H1 (cell line): ENCODE results near the gene ATG4C. TPM values are rescaled to one million over a fixed set of nuclear protein-coding genes. Genes with fewer than 3 reads are reported as not detected.

Experiments used
- CTCF ChIA-PET: fragments of 300-600 bp; sonication (Branson Sonifier 250); formaldehyde crosslinking; loops from one replicate; lab custom pipeline; 2021; ENCODE audit not compliant: partially characterized antibody; lab: Charles Lee
- POLR2A ChIA-PET: fragments of 300-600 bp; sonication (Branson Sonifier 250); formaldehyde crosslinking; loops from one replicate; lab custom pipeline; 2021; ENCODE audit warnings: inconsistent platforms; ENCODE audit not compliant: partially characterized antibody; lab: Charles Lee
- DNase-seq, 2 experiments: peaks; one replicate each; pipeline versions ENCODE4 v3.0.0 to v3.0.0-alpha.2; 2010 to 2022; ENCODE audit warnings: low spot score in 2 of 2, low read depth in 1 of 2, mixed read lengths in 1 of 2
- FAIRE-seq: peaks from 2 replicates; lab custom pipeline; 2011; peaks lifted over from hg19 to GRCh38; lab: Jason Lieb, UNC
- H2AFZ ChIP-seq: 2 replicates; pipeline ENCODE4 v1.8.1; 2012; ENCODE audit warnings: low read length, inconsistent platforms
- H2AK5ac ChIP-seq: 2 replicates; pipeline ENCODE4 v1.6.1; 2013; ENCODE audit warnings: low read depth, low read length
- H2BK120ac ChIP-seq: replicated peaks from 2 replicates; pipeline ENCODE3; 2013; ENCODE audit warnings: low read depth, low read length, inconsistent platforms
- H2BK12ac ChIP-seq: 2 replicates; pipeline ENCODE4 v1.6.1; 2013; ENCODE audit warnings: low read depth, low read length
- H2BK15ac ChIP-seq: 2 replicates; pipeline ENCODE4 v1.6.1; 2013; ENCODE audit warnings: low read length
- H2BK20ac ChIP-seq: 2 replicates; pipeline ENCODE4 v1.6.1; 2013; ENCODE audit warnings: low read length
- H2BK5ac ChIP-seq: 2 replicates; pipeline ENCODE4 v1.6.1; 2013; ENCODE audit warnings: low read depth, low read length
- H3K14ac ChIP-seq: 2 replicates; pipeline ENCODE4 v1.6.1; 2013; ENCODE audit warnings: inconsistent platforms; ENCODE audit not compliant: insufficient read length
- H3K18ac ChIP-seq: 2 replicates; pipeline ENCODE4 v1.6.1; 2013; ENCODE audit warnings: low read length; ENCODE audit errors: extremely low read depth
- H3K23ac ChIP-seq: 2 replicates; pipeline ENCODE4 v1.6.1; 2013; ENCODE audit warnings: inconsistent platforms; ENCODE audit not compliant: insufficient read length
- H3K23me2 ChIP-seq: 2 replicates; pipeline ENCODE4 v1.6.1; 2013; ENCODE audit warnings: low read depth, low read length
- H3K27ac ChIP-seq: 2 replicates; pipeline ENCODE4 v1.6.1; 2011; ENCODE audit warnings: low read depth, low read length, inconsistent platforms
- H3K27me3 ChIP-seq, 4 experiments: replicated peaks in 1 of 4; 1 replicate in 1 of 4; 2 replicates in 3 of 4; pipeline versions ENCODE4 v1.6.1 to v1.8.1; 2011 to 2013; ENCODE audit warnings: low read length in 3 of 4, mild to moderate bottlenecking in 3 of 4, inconsistent platforms in 2 of 4, mixed read lengths in 2 of 4, moderate library complexity in 1 of 4; ENCODE audit not compliant: control insufficient read depth in 3 of 4, insufficient read depth in 3 of 4; ENCODE audit errors: extremely low read depth in 1 of 4
- H3K36me3 ChIP-seq, 4 experiments: 2 replicates each; pipeline versions ENCODE4 v1.6.1 to v1.8.1; 2011 to 2013; ENCODE audit warnings: mild to moderate bottlenecking in 4 of 4, low read length in 3 of 4, moderate library complexity in 2 of 4, control low read depth in 1 of 4, inconsistent platforms in 1 of 4; ENCODE audit not compliant: insufficient read depth in 4 of 4, control insufficient read depth in 2 of 4
- H3K4ac ChIP-seq: replicated peaks from 2 replicates; pipeline ENCODE3; 2013; ENCODE audit warnings: low read length, low read depth, mixed read lengths, inconsistent platforms; ENCODE audit not compliant: insufficient read length
- H3K4me1 ChIP-seq, 4 experiments: replicated peaks in 1 of 4; 1 replicate in 1 of 4; 2 replicates in 3 of 4; pipeline versions ENCODE4 v1.6.1 to v1.8.1; 2011 to 2013; ENCODE audit warnings: low read length in 3 of 4, inconsistent platforms in 2 of 4, mixed read lengths in 1 of 4; ENCODE audit not compliant: insufficient read depth in 4 of 4, control insufficient read depth in 3 of 4
- H3K4me2 ChIP-seq, 2 experiments: 2 replicates each; pipeline versions ENCODE4 v1.6.1 to v1.8.1; 2011 to 2013; ENCODE audit warnings: low read depth in 2 of 2, low read length in 2 of 2, control low read depth in 1 of 2, inconsistent platforms in 1 of 2, mild to moderate bottlenecking in 1 of 2; ENCODE audit not compliant: insufficient read depth in 1 of 2
- H3K4me3 ChIP-seq, 4 experiments: fragments of 200-600, 300-600 bp in 1 of 4; sonication (generic), shearing (Covaris generic), sonication (Bioruptor Twin) in 1 of 4; 2 replicates each; pipeline versions ENCODE4 v1.5.1 to v1.8.1; 2011 to 2016; ENCODE audit warnings: low read length in 4 of 4, low read depth in 3 of 4, control low read depth in 2 of 4, inconsistent platforms in 2 of 4, mild to moderate bottlenecking in 2 of 4, mixed read lengths in 1 of 4, moderate library complexity in 1 of 4; ENCODE audit not compliant: insufficient read depth in 2 of 4; ENCODE audit errors: extremely low read depth in 1 of 4
- H3K56ac ChIP-seq: replicated peaks from 2 replicates; pipeline ENCODE3; 2013; ENCODE audit warnings: low read depth, mild to moderate bottlenecking, mixed read lengths, low read length, inconsistent platforms; ENCODE audit not compliant: insufficient read length
- H3K79me1 ChIP-seq: 2 replicates; pipeline ENCODE4 v1.6.1; 2013; ENCODE audit warnings: low read depth, low read length, control low read depth
- H3K79me2 ChIP-seq, 2 experiments: 2 replicates each; pipeline versions ENCODE4 v1.6.1 to v1.8.1; 2012 to 2013; ENCODE audit warnings: low read length in 2 of 2, mild to moderate bottlenecking in 2 of 2, inconsistent platforms in 1 of 2; ENCODE audit not compliant: insufficient read depth in 2 of 2, control insufficient read depth in 1 of 2
- H3K9ac ChIP-seq, 4 experiments: replicated peaks in 1 of 4; 1 replicate in 1 of 4; 2 replicates in 3 of 4; pipeline versions ENCODE4 v1.6.1 to v1.8.1; 2011 to 2013; ENCODE audit warnings: low read depth in 3 of 4, low read length in 3 of 4, control low read depth in 2 of 4, mild to moderate bottlenecking in 2 of 4, moderate library complexity in 2 of 4, inconsistent platforms in 1 of 4; ENCODE audit errors: extremely low read depth in 1 of 4
- H3K9me3 ChIP-seq, 2 experiments: 2 replicates each; pipeline versions ENCODE4 v1.6.1 to v1.8.1; 2012 to 2013; ENCODE audit warnings: mild to moderate bottlenecking in 2 of 2, moderate library complexity in 2 of 2, control low read depth in 1 of 2, inconsistent platforms in 1 of 2, low read depth in 1 of 2, low read length in 1 of 2, mixed read lengths in 1 of 2; ENCODE audit not compliant: insufficient read depth in 2 of 2
- H4K20me1 ChIP-seq, 2 experiments: replicated peaks in 1 of 2; 2 replicates each; pipeline versions ENCODE3 to v1.8.1; 2011 to 2013; ENCODE audit warnings: inconsistent platforms in 2 of 2, low read length in 2 of 2, mild to moderate bottlenecking in 1 of 2; ENCODE audit not compliant: insufficient read depth in 2 of 2, control insufficient read depth in 1 of 2
- H4K5ac ChIP-seq: 2 replicates; pipeline ENCODE4 v1.6.1; 2013; ENCODE audit warnings: low read length, low read depth, mixed read lengths, inconsistent platforms; ENCODE audit not compliant: insufficient read length
- H4K8ac ChIP-seq: 2 replicates; pipeline ENCODE4 v1.8.0; 2013; ENCODE audit warnings: mild to moderate bottlenecking, moderate library complexity, low read length, inconsistent platforms; ENCODE audit not compliant: insufficient read depth; ENCODE audit errors: extremely low read depth
- H4K91ac ChIP-seq: replicated peaks from 2 replicates; pipeline ENCODE3; 2013; ENCODE audit warnings: low read length, mixed read lengths, inconsistent platforms; ENCODE audit not compliant: insufficient read length
- ASH2L ChIP-seq: fragments of 200-600, 300-600 bp; sonication (generic); IDR thresholded peaks from one replicate; pipeline ENCODE4 v1.7.1; 2017; ENCODE audit warnings: low read length
- BACH1 ChIP-seq: IDR thresholded peaks from 2 replicates; pipeline ENCODE4 v1.6.1; 2012; ENCODE audit warnings: low read length, improper control_type of control experiment
- BRCA1 ChIP-seq: IDR thresholded peaks from 2 replicates; pipeline ENCODE4 v1.6.1; 2012; ENCODE audit warnings: low read depth, low read length, improper control_type of control experiment
- CBX5 ChIP-seq: fragments of 300-800, 300-1000 bp; sonication (generic); IDR thresholded peaks from 2 replicates; pipeline ENCODE4 v1.7.1; 2016; ENCODE audit warnings: antibody characterized with exemption, low read length, low read depth
- CHD1 ChIP-seq: IDR thresholded peaks from 2 replicates; pipeline ENCODE4 v1.6.1; 2012; ENCODE audit warnings: low read depth, low read length, improper control_type of control experiment
- CREB1 ChIP-seq: IDR thresholded peaks from 2 replicates; pipeline ENCODE4 v1.6.1; 2012; ENCODE audit warnings: inconsistent platforms
- GTF2F1 ChIP-seq: IDR thresholded peaks from 2 replicates; pipeline ENCODE4 v1.6.1; 2012; ENCODE audit warnings: low read depth, low read length, improper control_type of control experiment, borderline replicate concordance
- HDAC6 ChIP-seq: IDR thresholded peaks from one replicate; pipeline ENCODE4 v1.7.1; 2012; ENCODE audit warnings: low read depth, mild to moderate bottlenecking, inconsistent platforms, low read length, moderate library complexity
- JUN ChIP-seq: IDR thresholded peaks from 2 replicates; pipeline ENCODE4 v1.6.1; 2011; ENCODE audit warnings: low read depth, mild to moderate bottlenecking, improper control_type of control experiment, low read length
- NANOG ChIP-seq: IDR thresholded peaks from 2 replicates; pipeline ENCODE4 v1.6.1; 2011; ENCODE audit warnings: low read length, low read depth, mild to moderate bottlenecking, inconsistent platforms; ENCODE audit not compliant: insufficient read depth, poor library complexity, severe bottlenecking
- POLR2A ChIP-seq, 2 experiments: IDR thresholded peaks; 1 replicate in 1 of 2; 2 replicates in 1 of 2; pipeline ENCODE4 v1.6.1; 2011; ENCODE audit warnings: low read depth in 2 of 2, low read length in 2 of 2, mild to moderate bottlenecking in 2 of 2; ENCODE audit errors: control extremely low read depth in 1 of 2
- RNF2 ChIP-seq: fragments of 200-900, 300-1000 bp; sonication (generic); IDR thresholded peaks from 2 replicates; pipeline ENCODE4 v1.7.1; 2016; ENCODE audit warnings: borderline replicate concordance, low read depth, mild to moderate bottlenecking, antibody characterized with exemption, low read length; ENCODE audit not compliant: poor library complexity, severe bottlenecking; ENCODE audit errors: missing control alignments
- RXRA ChIP-seq: IDR thresholded peaks from 2 replicates; pipeline ENCODE4 v1.6.1; 2011; ENCODE audit warnings: low read depth, mild to moderate bottlenecking, low read length, moderate library complexity; ENCODE audit not compliant: insufficient read depth
- SAP30 ChIP-seq: fragments of 300-600 bp; sonication (generic); IDR thresholded peaks from 2 replicates; pipeline ENCODE4 v1.7.1; 2012; ENCODE audit warnings: low read length, moderate library complexity, mild to moderate bottlenecking, inconsistent platforms; ENCODE audit not compliant: insufficient read depth, insufficient replicate concordance
- SP2 ChIP-seq: IDR thresholded peaks from 2 replicates; pipeline ENCODE4 v1.6.1; 2012; ENCODE audit warnings: mild to moderate bottlenecking, low read length, inconsistent platforms
- YY1 ChIP-seq: IDR thresholded peaks from 2 replicates; pipeline ENCODE4 v1.6.1; 2011; ENCODE audit warnings: low read depth, mild to moderate bottlenecking, low read length
- WGBS, 2 experiments: shearing (Covaris generic) in 1 of 2; methylation state at CpG; one replicate each; pipeline versions ENCODE4 v1.1.6 to v1.1.7; 2013 to 2015; ENCODE audit warnings: low lambda C conversion rate in 2 of 2, mixed read lengths in 2 of 2, inconsistent platforms in 1 of 2, low coverage in 1 of 2, missing lambda C conversion rate in 1 of 2; ENCODE audit not compliant: insufficient replicate concordance in 2 of 2, insufficient coverage in 1 of 2, insufficient read length in 1 of 2; ENCODE audit errors: extremely low coverage in 1 of 2, missing lambda C conversion rate in 1 of 2; 5-methylcytosine and 5-hydroxymethylcytosine counted together
- polyA plus RNA-seq, 7 experiments: library from polyadenylated mRNA; depleted of rRNA in 3 of 7; stranded (reverse) in 5 of 7; unstranded in 2 of 7; fragments of >200 nt in 5 of 7; fragments of 200-250 nt in 2 of 7; gene quantifications; 1 replicate in 5 of 7; 2 replicates in 1 of 7; 4 replicates in 1 of 7; pipeline versions ENCODE4 v1.2.1 to v1.2.3, GENCODE V29; 2011 to 2013; ENCODE audit warnings: missing spikeins in 2 of 7, mixed read lengths in 2 of 7
- total RNA-seq: library from RNA; stranded (reverse); fragmentation: NEBNext Ultra II Directional; extraction: Animal tissue kit (Norgen Biotek cat#: 25700); gene quantifications from 2 replicates; pipeline ENCODE4 v1.2.1, GENCODE V29; 2021

Gene ATG4C
- total and polyA plus RNA-seq, 2 of the 8 experiments (the other 6 are each of a cell fraction or from before 2014, with no cell fraction given), result 5.1 to 22.2 TPM

DNA sequence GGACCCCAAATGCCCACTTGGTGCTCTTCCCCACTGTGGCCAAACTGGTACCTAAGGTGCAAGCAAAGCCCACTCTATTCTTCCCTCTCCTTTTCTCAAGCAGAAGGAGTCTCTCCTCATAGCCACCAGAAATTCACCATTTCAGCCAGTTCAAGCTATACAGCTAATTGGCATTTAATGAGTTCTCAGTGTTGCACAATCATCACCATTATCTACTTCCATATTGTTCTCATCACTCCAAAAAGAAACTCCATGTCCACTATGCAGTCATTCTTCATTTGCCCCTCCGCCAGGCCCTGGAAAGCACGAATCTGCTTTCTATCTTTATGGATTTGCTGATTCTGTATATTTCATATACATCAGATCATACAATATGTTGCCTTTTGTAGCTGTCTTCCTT, 9.9 kb upstream of the ATG4C start:
- H2BK20ac ChIP-seq, result no peak overlapping the region
- no peak overlapping the region for H2AK5ac ChIP-seq
- H3K79me1 ChIP-seq, result no peaks in the 10 kb centered on the region
- no peak overlapping the region for H3K4ac ChIP-seq
- ChIA-PET CTCF (no interaction called here), POLR2A (no interaction called here)
- no peak overlapping the region for H3K9ac ChIP-seq
- H4K91ac ChIP-seq, result no peak overlapping the region
- no peaks in the 10 kb centered on the region for H3K9me3 ChIP-seq
- H4K20me1 ChIP-seq, result no peaks in the 10 kb centered on the region
- H4K8ac ChIP-seq, result no peak overlapping the region
- H2BK5ac ChIP-seq, result no peak overlapping the region
- no peak overlapping the region for H3K4me3 ChIP-seq
- H2BK15ac ChIP-seq, result no peak overlapping the region
- no peaks in the 10 kb centered on the region for H3K36me3 ChIP-seq
- no peak for DNase-seq
- no peak for FAIRE-seq
- H3K4me1 ChIP-seq, result peaks cover 0 to 5% (median 0%) of the 10 kb centered on the region in 4 experiments; a peak in 4 of 7 replicates
- H3K14ac ChIP-seq, result no peak overlapping the region
- H3K27me3 ChIP-seq, result no peaks in the 10 kb centered on the region
- no peak overlapping the region for H3K4me2 ChIP-seq
- no peak overlapping the region for H3K18ac ChIP-seq
- H3K27ac ChIP-seq, result no peak overlapping the region
- H3K23me2 ChIP-seq, result no peaks in the 10 kb centered on the region; the same call in 1 of the 2 replicates
- H3K79me2 ChIP-seq, result no peaks in the 10 kb centered on the region
- no peak overlapping the region for H2AFZ ChIP-seq
- no peak overlapping the region for H3K23ac ChIP-seq
- no peak overlapping the region for H3K56ac ChIP-seq
- 92% methylated on average over 2 of the region's 2 CpGs; no CpG with 5 or more reads in 1 of the 2 experiments for WGBS, 2 experiments
- no peak overlapping the region for H2BK120ac ChIP-seq
- no peak overlapping the region for H2BK12ac ChIP-seq
- H4K5ac ChIP-seq, result no peak overlapping the region
- no peak for TF ChIP-seq SP2
- TF ChIP-seq NANOG, result no peak
- no peak for TF ChIP-seq RXRA
- TF ChIP-seq BRCA1, result no peak
- no peak for TF ChIP-seq CBX5
- TF ChIP-seq ASH2L, result no peak
- no peak for TF ChIP-seq YY1
- TF ChIP-seq POLR2A (IDR thresholded peaks at IDR 0.05; ENCODE audit: control extremely low read depth in 1 of 2, low read depth in 2 of 2, low read length in 2 of 2), result no peak
- no peak for TF ChIP-seq BACH1
- TF ChIP-seq HDAC6, result no peak
- TF ChIP-seq CHD1, result no peak
- no peak for TF ChIP-seq GTF2F1
- no peak for TF ChIP-seq RNF2
- no peak for TF ChIP-seq SAP30
- no peak for TF ChIP-seq CREB1
- TF ChIP-seq JUN, result no peak
